RPMI7951 (cell line): ENCODE measurements around the gene LENEP. TPM values are rescaled to one million over a fixed set of nuclear protein-coding genes. Genes with fewer than 3 reads are reported as not detected.

Source experiments
- DNase-seq: peaks from one replicate; pipeline ENCODE4 v3.0.0-alpha.2; 2012; ENCODE audit warnings: low read depth
- total RNA-seq: library from RNA; depleted of rRNA; stranded (reverse); fragments of >200 nt; shearing (Covaris generic); gene quantifications from 2 replicates; pipeline ENCODE4 v1.2.3, GENCODE V29; 2014

Gene LENEP
- total RNA-seq, 1 experiment from 2014 or later: not detected

GRCh38 chr1:154998818-154999570 lies 5.6 kb downstream of the LENEP start:
- DNase-seq: peak; percentile 62

- DNase-seq: no peak
Observed at GRCh38 chr1:154999571-155000410, 6.4 kb downstream of the LENEP start.

GRCh38 chr1:155000411-155000725 lies 7.0 kb downstream of the LENEP start:
- DNase-seq: no peak

- DNase-seq: peak; percentile 84
Observed at GRCh38 chr1:155000726-155001424, 7.5 kb downstream of the LENEP start.

- DNase-seq: no peak
Observed at GRCh38 chr1:155001425-155001674, 8.0 kb downstream of the LENEP start.

- peak; percentile 97 for DNase-seq
Observed at GRCh38 chr1:155001675-155002463, 8.5 kb downstream of the LENEP start.

GRCh38 chr1:155002464-155003226 lies 9.3 kb downstream of the LENEP start, which contains the start of gene ZBTB7B:
Gene ZBTB7B, plus strand, starts transcription at chr1:155002802. Its CDS starts 11,859 bp downstream, at chr1:155014661.
- no peak for DNase-seq

GRCh38 chr1:155003227-155003765 lies 9.9 kb downstream of the LENEP start:
- DNase-seq: no peak

GRCh38 chr1:155003766-155004351 lies 10.5 kb downstream of the LENEP start:
- peak; percentile 55 for DNase-seq

GRCh38 chr1:155004352-155005075 lies 11.1 kb downstream of the LENEP start:
- DNase-seq: no peak

GRCh38 chr1:155005076-155006011 lies 12.0 kb downstream of the LENEP start:
- DNase-seq: no peak

GRCh38 chr1:155006601-155007101 lies 13.3 kb downstream of the LENEP start:
- DNase-seq: no peak

GRCh38 chr1:155007251-155007828 lies 14.0 kb downstream of the LENEP start:
- no peak for DNase-seq

- DNase-seq: no peak
Observed at GRCh38 chr1:155008015-155008941, 14.9 kb downstream of the LENEP start.

GRCh38 chr1:155009221-155009711 lies 15.9 kb downstream of the LENEP start:
- no peak for DNase-seq

- DNase-seq: no peak
Observed at GRCh38 chr1:155009742-155010141, 16.4 kb downstream of the LENEP start.
